ENCODE measurements around the gene CLDND2.
A peak's percentile ranks its signal among the peaks of the same experiment; 100 is the strongest.

Gene CLDND2

GRCh38 chr19:51357952-51358351 is 10.9 kb downstream of the CLDND2 start:
- FAIRE-seq (no peak), DNase-seq (ENCODE audit: insufficient read length, low spot score) (no peak)

- FAIRE-seq (no peak), DNase-seq (ENCODE audit: insufficient read length, low spot score) (no peak)
Measured at GRCh38 chr19:51356159-51356801, 12.5 kb downstream of the CLDND2 start.

GRCh38 chr19:51354742-51355148 is 14.1 kb downstream of the CLDND2 start:
- FAIRE-seq (no peak), DNase-seq (ENCODE audit: insufficient read length, low spot score) (no peak)

- DNase-seq (ENCODE audit: insufficient read length, low spot score) = no peak
- FAIRE-seq = no peak
Measured at GRCh38 chr19:51354103-51354741, 14.6 kb downstream of the CLDND2 start.

- FAIRE-seq (no peak), DNase-seq (ENCODE audit: insufficient read length, low spot score) (no peak)
Measured at GRCh38 chr19:51352783-51353360, 15.9 kb downstream of the CLDND2 start.

GRCh38 chr19:51351266-51351990 is 17.4 kb downstream of the CLDND2 start:
- DNase-seq (ENCODE audit: insufficient read length, low spot score) = no peak
- no peak for FAIRE-seq

- no peak for FAIRE-seq
- DNase-seq (ENCODE audit: insufficient read length, low spot score) = no peak
Measured at GRCh38 chr19:51347209-51347928, 21.4 kb downstream of the CLDND2 start.

GRCh38 chr19:51346742-51347141 is 22.1 kb downstream of the CLDND2 start:
- no peak for FAIRE-seq
- no peak for DNase-seq (ENCODE audit: insufficient read length, low spot score)

- no peak for FAIRE-seq
- no peak for DNase-seq (ENCODE audit: insufficient read length, low spot score)
Measured at GRCh38 chr19:51345076-51345620, 23.7 kb downstream of the CLDND2 start.

GRCh38 chr19:51342631-51343569 is 25.9 kb downstream of the CLDND2 start:
- DNase-seq (ENCODE audit: insufficient read length, low spot score) (no peak), FAIRE-seq (no peak)

- DNase-seq (ENCODE audit: insufficient read length, low spot score) (no peak), FAIRE-seq (no peak)
Measured at GRCh38 chr19:51341976-51342580, 26.7 kb downstream of the CLDND2 start, which contains the start of gene VSIG10L. Gene VSIG10L, minus strand, starts transcription at chr19:51342139. Its CDS starts 15 bp downstream, at chr19:51342124.

GRCh38 chr19:51341066-51341465 is 27.7 kb downstream of the CLDND2 start:
- FAIRE-seq = no peak
- no peak for DNase-seq (ENCODE audit: insufficient read length, low spot score)

- DNase-seq (ENCODE audit: insufficient read length, low spot score) (peak; percentile 86), FAIRE-seq (peak; percentile 84)
Measured at GRCh38 chr19:51339687-51340656, 28.8 kb downstream of the CLDND2 start.

- DNase-seq (ENCODE audit: insufficient read length, low spot score) = no peak
- FAIRE-seq = no peak
Measured at GRCh38 chr19:51339313-51339686, 29.5 kb downstream of the CLDND2 start.

GRCh38 chr19:51338563-51339312 is 30.1 kb downstream of the CLDND2 start:
- FAIRE-seq = peak; percentile 79

GRCh38 chr19:51337861-51338562 is 30.8 kb downstream of the CLDND2 start:
- FAIRE-seq = no peak

More at GRCh38 chr19:51338563-51339312, 30.1 kb downstream of the CLDND2 start:
- DNase-seq (ENCODE audit: insufficient read length, low spot score) = peak; percentile 92

More at GRCh38 chr19:51337861-51338562, 30.8 kb downstream of the CLDND2 start:
- DNase-seq (ENCODE audit: insufficient read length, low spot score) = no peak
